ENCODE measurements around the gene DROSHA.
"Not testable (repeated sequence)": the region's sequence is repeated elsewhere in the genome, so short reads cannot be mapped to it uniquely, and the experiment has no call there.

DROSHA gene

DNA sequence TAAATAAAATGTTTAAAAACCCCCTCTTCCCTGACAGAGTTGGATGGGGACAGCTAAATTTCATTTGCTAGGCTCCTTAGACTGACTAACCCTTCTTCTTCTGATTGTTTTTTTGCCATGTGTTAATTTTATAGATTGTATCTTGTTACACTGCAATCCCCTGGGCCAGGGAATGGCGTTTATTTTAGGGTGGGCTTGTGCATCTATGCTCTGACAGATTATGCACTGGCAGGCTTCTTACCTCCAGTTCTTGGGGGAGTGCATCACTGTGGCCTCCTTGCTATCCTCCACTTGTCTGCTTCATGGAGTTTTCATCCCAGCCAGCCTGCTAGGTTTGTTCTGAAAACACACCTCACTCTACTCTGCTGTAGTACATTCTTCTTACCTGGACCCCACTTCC is 159.8 kb downstream of the DROSHA start:
- Histone ChIP-seq H3K4me1 (ENCODE audit: control insufficient read depth, insufficient read depth, low read length) (no peaks in the 10 kb centered on the region), H3K27ac (ENCODE audit: low read length) (no peak overlapping the region), H3K27me3 (ENCODE audit: control insufficient read depth, insufficient read depth, low read length) (no peaks in the 10 kb centered on the region), H3K36me3 (ENCODE audit: control insufficient read depth, insufficient read depth, low read length) (no peaks in the 10 kb centered on the region), H3K9me3 (ENCODE audit: control insufficient read depth, insufficient read depth, low read length) (no peaks in the 10 kb centered on the region), H3K4me3 (ENCODE audit: low read length) (no peak overlapping the region)
- WGBS (ENCODE audit: insufficient coverage, insufficient read length), result no CpG with 5 or more reads among the region's 1 CpG
- no peak for DNase-seq (ENCODE audit: low read depth, low spot score)

DNA sequence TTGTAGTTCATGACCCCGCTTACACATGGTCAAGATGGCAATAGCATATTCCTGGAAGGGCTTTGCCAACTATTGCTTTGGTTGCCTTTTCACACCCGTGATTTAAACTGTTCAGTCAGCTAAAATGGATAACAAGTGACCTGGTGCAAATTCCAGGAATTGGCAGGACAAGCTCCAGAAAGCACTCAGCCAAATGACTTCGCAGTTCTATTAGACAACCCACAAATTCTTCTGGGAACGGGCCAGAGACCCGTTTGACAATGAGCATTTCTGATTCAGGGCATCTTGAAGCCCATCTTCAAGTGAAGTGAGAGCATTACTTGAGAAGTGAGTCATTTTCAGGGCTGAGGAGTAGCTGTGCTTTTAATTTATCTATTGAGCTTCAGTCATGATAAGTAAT is 165.0 kb downstream of the DROSHA start:
- H3K27me3 ChIP-seq (ENCODE audit: control insufficient read depth, insufficient read depth, low read length), result no peaks in the 10 kb centered on the region
- H3K9me3 ChIP-seq (ENCODE audit: control insufficient read depth, insufficient read depth, low read length), result no peaks in the 10 kb centered on the region
- H3K4me3 ChIP-seq (ENCODE audit: low read length), result no peak overlapping the region
- no peak overlapping the region for H3K27ac ChIP-seq (ENCODE audit: low read length)
- H3K4me1 ChIP-seq (ENCODE audit: control insufficient read depth, insufficient read depth, low read length), result peaks cover 1% of the 10 kb centered on the region; the same call in 1 of the 2 replicates
- no CpG with 5 or more reads among the region's 5 CpGs for WGBS (ENCODE audit: insufficient coverage, insufficient read length)
- DNase-seq (ENCODE audit: low read depth, low spot score), result no peak
- no peaks in the 10 kb centered on the region for H3K36me3 ChIP-seq (ENCODE audit: control insufficient read depth, insufficient read depth, low read length)

DNA sequence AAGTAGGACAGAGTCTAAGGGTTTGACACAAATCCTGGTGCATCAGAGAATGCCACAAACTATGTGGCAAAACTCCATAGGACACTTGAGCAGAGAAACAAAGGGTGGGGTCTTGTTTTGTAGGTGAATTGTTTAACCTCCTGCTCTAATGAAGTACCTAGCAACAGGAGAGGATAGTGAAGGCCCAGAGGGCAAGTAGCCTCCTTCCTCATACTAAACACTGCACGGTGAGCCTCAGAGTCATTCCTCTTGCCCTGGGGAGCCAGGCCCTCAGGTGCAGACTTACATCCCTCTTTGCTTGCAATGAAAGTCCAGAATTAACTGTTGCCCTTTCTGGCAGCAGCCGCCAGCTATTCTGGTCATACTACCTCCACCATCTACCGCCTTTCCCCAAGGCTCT is 166.1 kb downstream of the DROSHA start:
- no peak for DNase-seq (ENCODE audit: low read depth, low spot score)
- no peak overlapping the region for H3K27ac ChIP-seq (ENCODE audit: low read length)
- H3K4me1 ChIP-seq (ENCODE audit: control insufficient read depth, insufficient read depth, low read length), result peaks cover 1% of the 10 kb centered on the region; the same call in 1 of the 2 replicates
- no peaks in the 10 kb centered on the region for H3K9me3 ChIP-seq (ENCODE audit: control insufficient read depth, insufficient read depth, low read length)
- no peak overlapping the region for H3K4me3 ChIP-seq (ENCODE audit: low read length)
- H3K27me3 ChIP-seq (ENCODE audit: control insufficient read depth, insufficient read depth, low read length), result no peaks in the 10 kb centered on the region
- no CpG with 5 or more reads among the region's 3 CpGs for WGBS (ENCODE audit: insufficient coverage, insufficient read length)
- H3K36me3 ChIP-seq (ENCODE audit: control insufficient read depth, insufficient read depth, low read length), result no peaks in the 10 kb centered on the region

DNA sequence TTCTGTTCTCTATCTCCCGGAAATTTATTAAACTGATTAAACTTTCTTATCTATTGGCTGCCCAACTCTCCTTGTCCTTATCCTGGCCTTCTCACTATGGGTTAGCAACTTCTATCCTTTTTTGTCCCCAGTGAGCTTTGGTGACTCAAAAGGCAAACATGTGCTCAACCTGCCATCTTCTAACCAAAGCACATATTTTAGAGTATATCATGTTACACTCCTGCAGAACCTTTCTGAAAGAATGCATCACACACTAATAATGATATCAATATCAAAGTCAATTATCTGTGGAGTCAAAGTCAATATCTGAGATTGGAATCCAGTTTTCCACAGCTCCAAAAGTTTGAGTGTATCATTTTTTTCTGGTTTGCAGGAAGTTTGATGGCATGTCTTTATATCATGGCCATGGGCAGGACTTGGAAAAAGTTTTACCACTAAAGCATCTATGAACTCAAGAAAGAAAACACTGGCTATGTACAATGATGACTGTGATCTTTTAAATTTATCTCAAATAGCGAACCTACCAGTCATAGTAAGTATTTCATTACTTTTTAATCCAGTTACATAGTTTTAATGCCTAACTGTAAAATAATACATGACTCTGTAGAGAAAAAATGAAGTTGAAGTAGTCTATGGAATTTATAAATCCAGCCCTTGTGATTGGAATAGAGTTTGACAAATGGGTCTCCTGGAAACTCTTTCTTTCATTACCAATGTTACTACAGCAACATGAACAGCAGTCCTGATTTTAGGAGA is 166.8 kb downstream of the DROSHA start:
- DNase-seq (ENCODE audit: low read depth, low spot score), result no peak
- Histone ChIP-seq H3K36me3 (ENCODE audit: control insufficient read depth, insufficient read depth, low read length) (no peaks in the 10 kb centered on the region), H3K4me3 (ENCODE audit: low read length) (no peak overlapping the region), H3K9me3 (ENCODE audit: control insufficient read depth, insufficient read depth, low read length) (no peaks in the 10 kb centered on the region), H3K27me3 (ENCODE audit: control insufficient read depth, insufficient read depth, low read length) (no peaks in the 10 kb centered on the region), H3K4me1 (ENCODE audit: control insufficient read depth, insufficient read depth, low read length) (peaks cover 1% of the 10 kb centered on the region; the same call in 1 of the 2 replicates), H3K27ac (ENCODE audit: low read length) (no peak overlapping the region)
- no CpG with 5 or more reads among the region's 2 CpGs for WGBS (ENCODE audit: insufficient coverage, insufficient read length)

DNA sequence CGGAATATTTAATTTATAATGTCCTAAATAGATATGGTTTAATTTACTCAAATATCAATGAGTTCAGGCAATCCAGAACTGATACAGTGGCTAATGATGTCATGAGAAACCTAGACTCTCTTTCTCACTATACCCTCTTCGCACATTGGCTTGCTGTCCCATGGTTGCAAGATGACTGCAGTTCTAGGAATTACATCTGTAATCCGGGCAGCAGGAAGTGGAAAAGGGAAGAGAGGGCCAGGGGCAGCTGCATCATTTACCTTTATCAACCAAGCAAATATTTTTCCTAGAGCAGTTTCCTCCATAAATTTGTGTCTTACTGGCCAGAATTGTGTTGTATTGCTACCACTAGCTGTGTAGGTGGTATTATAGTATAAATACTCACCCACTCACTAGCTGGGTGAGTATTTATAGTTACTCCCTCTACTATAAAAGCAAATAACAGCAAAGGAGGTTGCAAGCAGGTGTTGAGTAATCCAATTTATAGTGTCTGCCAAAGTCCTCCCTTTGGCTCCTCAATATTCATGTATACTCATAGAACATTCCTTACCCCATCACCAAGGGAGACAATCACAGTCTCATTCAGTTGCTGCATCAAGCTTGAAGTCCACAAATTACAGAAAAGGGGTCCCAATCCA is 168.8 kb downstream of the DROSHA start:
- no peak for DNase-seq (ENCODE audit: low read depth, low spot score)
- H3K27ac ChIP-seq (ENCODE audit: low read length), result no peak overlapping the region
- no peaks in the 10 kb centered on the region for H3K27me3 ChIP-seq (ENCODE audit: control insufficient read depth, insufficient read depth, low read length)
- H3K9me3 ChIP-seq (ENCODE audit: control insufficient read depth, insufficient read depth, low read length), result no peaks in the 10 kb centered on the region
- WGBS (ENCODE audit: insufficient coverage, insufficient read length), result no CpG with 5 or more reads among the region's 3 CpGs
- no peak overlapping the region for H3K4me3 ChIP-seq (ENCODE audit: low read length)
- no peaks in the 10 kb centered on the region for H3K36me3 ChIP-seq (ENCODE audit: control insufficient read depth, insufficient read depth, low read length)
- H3K4me1 ChIP-seq (ENCODE audit: control insufficient read depth, insufficient read depth, low read length), result peaks cover 1% of the 10 kb centered on the region; the same call in 1 of the 2 replicates

DNA sequence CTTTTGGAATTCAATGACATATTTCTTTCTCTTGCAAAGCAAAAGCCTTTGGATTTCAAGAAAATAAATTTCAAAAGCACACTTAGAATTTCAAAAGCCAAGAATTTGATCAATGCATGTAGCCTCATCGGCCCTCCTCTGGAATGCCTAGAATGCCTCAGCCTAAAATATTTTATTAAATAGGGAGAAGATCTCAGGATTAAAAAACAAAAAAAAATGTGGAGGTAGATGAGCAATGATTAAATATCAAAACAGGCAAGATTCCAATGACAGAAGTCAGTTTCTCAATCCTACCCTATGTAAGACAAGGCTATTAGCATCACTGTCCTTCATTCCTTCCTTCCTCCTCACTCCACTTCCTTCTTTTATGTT is 169.4 kb downstream of the DROSHA start:
- Histone ChIP-seq H3K27me3 (ENCODE audit: control insufficient read depth, insufficient read depth, low read length) (no peaks in the 10 kb centered on the region), H3K9me3 (ENCODE audit: control insufficient read depth, insufficient read depth, low read length) (no peaks in the 10 kb centered on the region), H3K4me1 (ENCODE audit: control insufficient read depth, insufficient read depth, low read length) (peaks cover 1% of the 10 kb centered on the region; the same call in 1 of the 2 replicates), H3K4me3 (ENCODE audit: low read length) (no peak overlapping the region), H3K27ac (ENCODE audit: low read length) (no peak overlapping the region), H3K36me3 (ENCODE audit: control insufficient read depth, insufficient read depth, low read length) (no peaks in the 10 kb centered on the region)
- whole genome bisulfite sequencing (ENCODE audit: insufficient coverage, insufficient read length), result no CpG with 5 or more reads among the region's 1 CpG
- DNase-seq (ENCODE audit: low read depth, low spot score), result no peak

DNA sequence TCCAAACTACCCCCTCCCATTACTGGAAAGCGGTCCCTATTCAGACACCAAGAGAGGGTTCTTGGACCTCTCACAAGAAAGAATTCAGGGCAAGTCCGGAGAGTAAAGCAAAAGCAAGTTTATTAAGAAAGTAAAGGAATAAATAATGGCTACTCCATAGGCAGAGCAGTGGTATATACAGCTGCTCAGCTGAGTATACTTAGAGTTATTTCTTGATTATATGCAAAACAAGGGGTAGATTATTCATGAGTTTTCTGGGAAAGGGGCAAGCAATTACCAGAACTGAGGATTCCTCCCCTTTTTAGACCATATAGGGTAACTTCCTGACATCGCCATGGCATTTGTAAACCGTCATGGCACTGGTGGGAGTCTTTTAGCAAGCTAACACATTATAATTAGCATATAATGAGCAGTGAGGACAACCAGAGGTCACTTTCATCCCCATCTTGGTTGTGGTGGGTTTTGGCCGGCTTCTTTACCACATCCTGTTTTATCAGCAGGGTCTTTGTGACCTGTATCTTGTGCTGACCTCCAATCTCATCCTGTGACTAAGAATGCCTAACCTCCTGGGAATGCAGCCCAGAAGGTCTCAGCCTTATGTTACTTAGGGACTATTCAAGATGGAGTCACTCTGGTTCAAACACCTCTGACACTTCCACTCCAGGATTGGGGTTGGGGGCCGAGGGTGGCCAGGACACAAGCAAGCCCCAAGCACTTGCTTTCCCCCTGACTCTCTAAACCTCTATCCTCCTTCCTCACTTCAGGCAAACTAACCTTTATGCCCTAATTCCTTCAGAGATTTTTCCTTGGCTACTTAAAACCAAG is 170.0 kb downstream of the DROSHA start:
- H3K36me3 ChIP-seq (ENCODE audit: control insufficient read depth, insufficient read depth, low read length); H3K27ac ChIP-seq (ENCODE audit: low read length); H3K27me3 ChIP-seq (ENCODE audit: control insufficient read depth, insufficient read depth, low read length); DNase-seq (ENCODE audit: low read depth, low spot score); H3K4me1 ChIP-seq (ENCODE audit: control insufficient read depth, insufficient read depth, low read length); H3K4me3 ChIP-seq (ENCODE audit: low read length); H3K9me3 ChIP-seq (ENCODE audit: control insufficient read depth, insufficient read depth, low read length): not testable (repeated sequence)
- no CpG with 5 or more reads among the region's 6 CpGs for WGBS (ENCODE audit: insufficient coverage, insufficient read length)

DNA sequence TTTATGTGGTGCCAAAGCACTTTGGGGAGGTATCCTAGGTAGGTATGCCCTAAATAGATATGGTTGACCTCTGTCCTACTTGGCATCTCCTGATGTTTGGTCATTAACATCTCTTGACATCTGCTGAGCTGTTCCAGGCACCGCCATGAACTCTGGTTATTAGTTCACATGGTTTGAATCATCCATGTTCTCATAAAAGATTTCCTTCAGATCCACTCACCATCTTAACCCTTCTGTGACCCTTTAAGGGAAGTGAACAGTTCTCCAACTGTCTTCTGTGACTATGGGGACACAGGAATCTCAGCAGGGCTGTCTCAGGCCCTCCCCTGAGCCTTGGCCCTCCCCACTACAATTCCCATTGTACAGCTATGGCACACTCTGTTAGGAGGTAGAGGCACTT is 170.7 kb downstream of the DROSHA start:
- H3K4me3 ChIP-seq (ENCODE audit: low read length), result no peak overlapping the region
- no peaks in the 10 kb centered on the region for H3K27me3 ChIP-seq (ENCODE audit: control insufficient read depth, insufficient read depth, low read length)
- no peak for DNase-seq (ENCODE audit: low read depth, low spot score)
- WGBS (ENCODE audit: insufficient coverage, insufficient read length), result no CpG with 5 or more reads among the region's 1 CpG
- no peak overlapping the region for H3K27ac ChIP-seq (ENCODE audit: low read length)
- H3K9me3 ChIP-seq (ENCODE audit: control insufficient read depth, insufficient read depth, low read length), result no peaks in the 10 kb centered on the region
- no peaks in the 10 kb centered on the region for H3K36me3 ChIP-seq (ENCODE audit: control insufficient read depth, insufficient read depth, low read length)
- H3K4me1 ChIP-seq (ENCODE audit: control insufficient read depth, insufficient read depth, low read length), result peaks cover 1% of the 10 kb centered on the region; the same call in 1 of the 2 replicates

DNA sequence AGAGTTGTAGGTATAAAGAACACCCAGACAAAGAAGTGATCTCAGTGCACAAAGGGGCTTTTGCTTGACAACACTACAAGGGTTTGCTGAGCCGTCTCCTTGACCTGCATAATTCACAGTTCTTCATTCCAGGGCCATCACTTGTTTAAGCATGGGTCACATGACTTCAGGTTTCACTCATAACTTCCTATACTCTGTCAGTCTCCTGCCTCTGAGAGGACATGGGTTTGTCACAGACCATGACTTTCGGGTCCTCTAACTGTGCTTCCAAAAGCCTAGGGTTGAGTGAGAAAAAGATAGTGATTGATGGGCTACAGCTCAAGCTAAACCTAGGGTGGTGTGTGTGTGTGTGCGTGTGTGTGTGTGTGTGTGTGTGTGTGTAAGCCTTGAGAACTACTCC is 172.1 kb downstream of the DROSHA start:
- Histone ChIP-seq H3K9me3 (ENCODE audit: control insufficient read depth, insufficient read depth, low read length) (no peaks in the 10 kb centered on the region), H3K4me3 (ENCODE audit: low read length) (no peak overlapping the region), H3K4me1 (ENCODE audit: control insufficient read depth, insufficient read depth, low read length) (peaks cover 1% of the 10 kb centered on the region; the same call in 1 of the 2 replicates), H3K36me3 (ENCODE audit: control insufficient read depth, insufficient read depth, low read length) (no peaks in the 10 kb centered on the region), H3K27me3 (ENCODE audit: control insufficient read depth, insufficient read depth, low read length) (no peaks in the 10 kb centered on the region), H3K27ac (ENCODE audit: low read length) (no peak overlapping the region)
- DNase-seq (ENCODE audit: low read depth, low spot score), result no peak
- no CpG with 5 or more reads among the region's 3 CpGs for WGBS (ENCODE audit: insufficient coverage, insufficient read length)

DNA sequence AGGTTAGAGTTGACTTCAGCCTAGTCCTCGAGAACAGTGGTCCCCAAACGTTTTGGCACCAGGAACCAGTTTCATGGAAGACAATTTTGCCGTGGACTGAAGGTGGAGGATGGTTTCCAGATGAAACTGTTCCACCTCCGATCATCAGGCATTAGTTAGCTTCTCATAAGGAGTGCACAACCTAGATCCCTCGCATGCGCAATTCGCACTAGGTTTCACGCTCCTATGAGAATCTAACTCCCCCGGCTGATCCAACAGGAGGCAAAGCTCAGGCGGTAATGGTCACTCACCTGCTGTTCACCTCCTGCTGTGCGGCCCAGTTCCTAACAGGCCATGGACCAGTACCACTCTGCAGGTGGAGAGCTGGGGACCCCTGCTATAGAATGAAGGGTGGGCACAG is 174.9 kb downstream of the DROSHA start:
- Histone ChIP-seq H3K27me3 (ENCODE audit: control insufficient read depth, insufficient read depth, low read length) (no peaks in the 10 kb centered on the region), H3K4me1 (ENCODE audit: control insufficient read depth, insufficient read depth, low read length) (no peaks in the 10 kb centered on the region), H3K4me3 (ENCODE audit: low read length) (no peak overlapping the region), H3K27ac (ENCODE audit: low read length) (no peak overlapping the region), H3K9me3 (ENCODE audit: control insufficient read depth, insufficient read depth, low read length) (no peaks in the 10 kb centered on the region), H3K36me3 (ENCODE audit: control insufficient read depth, insufficient read depth, low read length) (no peaks in the 10 kb centered on the region)
- WGBS (ENCODE audit: insufficient coverage, insufficient read length), result no CpG with 5 or more reads among the region's 11 CpGs
- no peak for DNase-seq (ENCODE audit: low read depth, low spot score)

Data from iPS DF 6.9 (cell line).